Stimulated activated CD8-positive, alpha-beta memory T cell treated with anti-CD3 and anti-CD28 coated beads, Interleukin-15, amount 100 ng/mL, for 48 hours (primary cell): Measurements from ENCODE around the gene GDA.
"Not testable (repeated sequence)": the region's sequence is repeated elsewhere in the genome, so short reads cannot be mapped to it uniquely, and the experiment has no call there.

Source experiments
- DNase-seq, 2 donors: peaks; one replicate each; pipeline ENCODE4 v3.0.0-alpha.2; 2020; ENCODE audit warnings: low read depth in 2 of 2

GDA gene

GRCh38 chr9:72207278-72207677 lies 58.0 kb downstream of the GDA start:
- DNase-seq: no peak

- no peak for DNase-seq
These were observed 61.3 kb downstream of the GDA start for GRCh38 chr9:72210522-72210921.

GRCh38 chr9:72211047-72211446 lies 61.8 kb downstream of the GDA start:
- no peak for DNase-seq

- DNase-seq: no peak
These were observed 64.7 kb downstream of the GDA start for GRCh38 chr9:72213906-72214305.

- DNase-seq: no peak
These were observed 68.1 kb downstream of the GDA start for GRCh38 chr9:72217306-72217842.

- no peak for DNase-seq
These were observed 71.3 kb downstream of the GDA start for GRCh38 chr9:72220589-72220988.

- no peak for DNase-seq
These were observed 77.0 kb downstream of the GDA start for GRCh38 chr9:72226146-72226812.

GRCh38 chr9:72228282-72228681 lies 79.0 kb downstream of the GDA start:
- no peak for DNase-seq

GRCh38 chr9:72232778-72233177 lies 83.5 kb downstream of the GDA start:
- no peak for DNase-seq

GRCh38 chr9:72247549-72247948 lies 98.3 kb downstream of the GDA start:
- no peak for DNase-seq

- DNase-seq: no peak
These were observed 102.3 kb downstream of the GDA start for GRCh38 chr9:72251589-72251988.

GRCh38 chr9:72254901-72255545 lies 105.8 kb downstream of the GDA start:
- no peak for DNase-seq

GRCh38 chr9:72255569-72255968 lies 106.3 kb downstream of the GDA start:
- DNase-seq: no peak

- DNase-seq: no peak
These were observed 107.7 kb downstream of the GDA start for GRCh38 chr9:72256931-72257330.

GRCh38 chr9:72257814-72258213 lies 108.6 kb downstream of the GDA start:
- DNase-seq: no peak

GRCh38 chr9:72262063-72262462 lies 112.8 kb downstream of the GDA start:
- no peak for DNase-seq

GRCh38 chr9:72263572-72263971 lies 114.3 kb downstream of the GDA start:
- DNase-seq: no peak

- DNase-seq: no peak
These were observed 119.7 kb downstream of the GDA start for GRCh38 chr9:72268961-72269360.

GRCh38 chr9:72270359-72270758 lies 121.1 kb downstream of the GDA start:
- not testable (repeated sequence) for DNase-seq

GRCh38 chr9:72271613-72272478 lies 122.6 kb downstream of the GDA start:
- peak in 1 of 2 donors; percentile 6 for DNase-seq

GRCh38 chr9:72274441-72274840 lies 125.2 kb downstream of the GDA start:
- no peak for DNase-seq

GRCh38 chr9:72274916-72275315 lies 125.7 kb downstream of the GDA start:
- no peak for DNase-seq
